Adipocyte (in vitro differentiated cells): ENCODE data around the gene CERS5.
A peak's percentile ranks its signal among the peaks of the same experiment; 100 is the strongest.

Experiments used
- DNase-seq: peaks from one replicate; pipeline ENCODE4 v3.0.0-alpha.2; 2015; ENCODE audit warnings: low read depth
- H3K27me3 ChIP-seq: replicated peaks from 2 replicates; pipeline ENCODE4 v1.7.0; 2013; ENCODE audit warnings: mild to moderate bottlenecking, low read length, moderate library complexity; ENCODE audit not compliant: control insufficient read depth, insufficient read depth
- H3K36me3 ChIP-seq: 2 replicates; pipeline ENCODE4 v1.7.0; 2013; ENCODE audit warnings: low read length, mild to moderate bottlenecking, moderate library complexity; ENCODE audit not compliant: control insufficient read depth, insufficient read depth, severe bottlenecking
- H3K4me1 ChIP-seq: 2 replicates; pipeline ENCODE4 v1.7.0; 2013; ENCODE audit warnings: mild to moderate bottlenecking, low read length, moderate library complexity; ENCODE audit not compliant: control insufficient read depth, insufficient read depth
- H3K4me3 ChIP-seq: 2 replicates; pipeline ENCODE4 v1.7.0; 2013; ENCODE audit warnings: mild to moderate bottlenecking, low read length, moderate library complexity
- H3K9ac ChIP-seq: 2 replicates; pipeline ENCODE4 v1.7.0; 2013; ENCODE audit warnings: mild to moderate bottlenecking, low read length, moderate library complexity
- H3K9me3 ChIP-seq: 2 replicates; pipeline ENCODE4 v1.7.0; 2013; ENCODE audit warnings: mild to moderate bottlenecking, low read length, moderate library complexity; ENCODE audit not compliant: control insufficient read depth

The CERS5 gene

DNA sequence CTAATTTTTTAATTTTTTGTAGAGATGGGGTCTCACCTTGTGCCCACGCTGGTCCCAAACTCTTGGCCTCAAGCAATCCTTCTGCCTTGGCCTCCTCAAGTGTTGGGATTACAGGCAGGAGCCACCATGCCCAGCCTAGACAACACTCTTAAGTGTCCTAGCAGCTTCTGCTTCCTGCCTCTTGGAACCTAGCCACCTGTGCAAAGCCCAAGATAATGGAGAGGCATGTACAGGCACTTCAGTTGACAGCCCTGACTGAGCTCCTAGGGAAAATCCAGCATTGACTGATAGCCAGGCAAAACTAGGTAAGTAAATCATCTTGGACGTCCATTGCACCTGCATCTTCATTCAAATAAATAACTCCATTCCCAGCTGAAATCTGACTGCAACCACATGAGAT, 39.6 kb downstream of the CERS5 start:
- Histone ChIP-seq H3K9me3 (no peaks in the 10 kb centered on the region), H3K4me1 (peaks cover 11% of the 10 kb centered on the region), H3K4me3 (no peak overlapping the region), H3K36me3 (peaks cover 40% of the 10 kb centered on the region), H3K27me3 (no peaks in the 10 kb centered on the region), H3K9ac (no peak overlapping the region)
- DNase-seq, result no peak

GRCh38 chr12:50123203-50123602, 44.0 kb downstream of the CERS5 start:
- Histone ChIP-seq H3K36me3 (peaks cover 53% of the 10 kb centered on the region), H3K9ac (no peak overlapping the region), H3K4me3 (no peak overlapping the region), H3K27me3 (no peaks in the 10 kb centered on the region), H3K4me1 (no peaks in the 10 kb centered on the region), H3K9me3 (no peaks in the 10 kb centered on the region)
- no peak for DNase-seq

GRCh38 chr12:50121641-50122040, 45.5 kb downstream of the CERS5 start:
- Histone ChIP-seq H3K9me3 (no peaks in the 10 kb centered on the region), H3K27me3 (no peaks in the 10 kb centered on the region), H3K9ac (no peak overlapping the region), H3K4me1 (peaks cover 2% of the 10 kb centered on the region), H3K4me3 (no peak overlapping the region), H3K36me3 (peaks cover 50% of the 10 kb centered on the region)
- DNase-seq, result no peak

DNA sequence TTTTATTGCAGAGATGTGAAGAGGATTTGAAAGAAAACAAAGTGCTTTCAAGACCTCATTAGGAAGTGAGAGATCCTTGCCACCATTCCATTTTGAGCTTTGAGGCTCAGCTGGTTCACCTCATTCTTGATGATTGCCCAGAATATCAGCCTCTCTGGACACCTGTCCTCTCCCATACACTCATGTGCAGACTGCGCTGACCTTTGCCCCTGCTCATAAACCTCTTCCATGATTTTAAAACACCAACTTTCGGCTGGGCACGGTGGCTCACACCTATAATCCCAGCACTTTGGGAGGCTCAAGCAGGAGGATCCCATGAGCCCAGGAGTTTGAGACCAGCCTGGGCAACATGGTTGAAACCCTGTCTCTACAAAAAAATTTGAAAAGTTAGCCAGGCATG, 46.2 kb downstream of the CERS5 start:
- Histone ChIP-seq H3K9ac (no peak overlapping the region), H3K4me3 (no peak overlapping the region), H3K4me1 (peaks cover 4% of the 10 kb centered on the region), H3K9me3 (no peaks in the 10 kb centered on the region), H3K27me3 (no peaks in the 10 kb centered on the region), H3K36me3 (peaks cover 55% of the 10 kb centered on the region)
- no peak for DNase-seq

GRCh38 chr12:50120521-50120920, 46.6 kb downstream of the CERS5 start:
- H3K4me3 ChIP-seq, result no peak overlapping the region
- peaks cover 59% of the 10 kb centered on the region for H3K36me3 ChIP-seq
- DNase-seq, result no peak

DNA sequence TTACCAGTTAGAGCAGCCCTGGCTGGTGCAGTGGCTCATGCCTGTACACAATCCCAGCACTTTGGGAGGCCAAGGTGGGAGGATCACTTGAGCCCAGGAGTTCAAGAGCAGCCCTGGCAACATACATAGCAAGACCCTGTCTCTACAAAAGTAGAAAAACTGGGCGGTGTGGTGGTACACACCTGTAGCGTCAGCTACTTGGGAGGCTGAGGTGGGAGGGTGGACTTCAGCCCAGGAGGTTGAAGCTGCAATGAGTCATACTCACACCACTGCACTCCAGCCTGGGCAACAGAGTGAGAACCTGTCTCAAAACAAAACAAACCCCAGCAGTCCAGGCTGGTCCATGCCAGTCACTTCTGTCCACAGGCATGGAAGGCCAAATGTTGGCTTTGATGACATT, 47.8 kb downstream of the CERS5 start:
- Histone ChIP-seq H3K4me3 (no peak overlapping the region), H3K4me1 (peaks cover 4% of the 10 kb centered on the region), H3K36me3 (peaks cover 60% of the 10 kb centered on the region), H3K9me3 (no peaks in the 10 kb centered on the region), H3K27me3 (no peaks in the 10 kb centered on the region), H3K9ac (no peak overlapping the region)
- DNase-seq, result no peak

More at GRCh38 chr12:50120521-50120920, 46.6 kb downstream of the CERS5 start:
- H3K9me3 ChIP-seq, result no peaks in the 10 kb centered on the region
- peaks cover 4% of the 10 kb centered on the region for H3K4me1 ChIP-seq
- no peak overlapping the region for H3K9ac ChIP-seq
- no peaks in the 10 kb centered on the region for H3K27me3 ChIP-seq

DNA sequence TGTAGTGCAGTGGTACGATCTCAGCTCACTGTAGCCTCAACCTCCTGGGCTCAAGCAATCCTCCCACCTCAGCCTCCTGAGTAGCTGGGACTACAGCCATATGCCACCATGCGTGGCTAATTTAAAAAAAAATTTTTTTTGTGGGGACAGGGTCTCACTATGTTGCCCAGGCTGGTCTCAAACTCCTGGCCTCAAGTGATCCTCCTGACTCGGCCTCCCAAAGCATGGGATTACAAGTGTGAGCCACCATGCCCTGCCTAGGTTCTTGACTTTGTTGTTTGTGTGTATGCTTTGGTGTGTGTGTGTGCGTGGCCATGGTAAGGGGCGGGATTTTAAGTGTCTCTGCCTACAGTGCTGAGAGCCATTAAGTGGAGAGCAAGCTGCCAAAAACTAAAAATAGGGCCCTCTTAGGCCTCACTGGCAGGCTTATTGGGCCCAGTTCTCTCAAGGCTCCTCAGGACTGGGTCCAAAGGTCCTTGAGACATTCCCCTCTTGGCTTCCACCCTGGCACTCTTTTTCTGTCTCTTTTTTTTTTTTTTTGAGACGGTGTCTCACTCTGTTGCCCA, 50.0 kb downstream of the CERS5 start:
- Histone ChIP-seq H3K4me3 (no peak overlapping the region), H3K9me3 (no peaks in the 10 kb centered on the region), H3K36me3 (peaks cover 47% of the 10 kb centered on the region), H3K4me1 (peaks cover 9% of the 10 kb centered on the region), H3K27me3 (no peaks in the 10 kb centered on the region), H3K9ac (no peak overlapping the region)
- DNase-seq, result no peak

GRCh38 chr12:50112456-50113218, 54.5 kb downstream of the CERS5 start:
- no peaks in the 10 kb centered on the region for H3K9me3 ChIP-seq
- H3K4me3 ChIP-seq, result peak overlapping the region; percentile 85
- H3K27me3 ChIP-seq, result no peaks in the 10 kb centered on the region
- DNase-seq, result no peak
- H3K36me3 ChIP-seq, result peaks cover 24% of the 10 kb centered on the region
- peak overlapping the region; percentile 89 for H3K9ac ChIP-seq
- peaks cover 40% of the 10 kb centered on the region for H3K4me1 ChIP-seq

- Histone ChIP-seq H3K36me3 (peaks cover 32% of the 10 kb centered on the region), H3K4me1 (peaks cover 44% of the 10 kb centered on the region), H3K9me3 (no peaks in the 10 kb centered on the region), H3K4me3 (peak within 1 kb of the TSS; percentile 85), H3K9ac (peak within 1 kb of the TSS; percentile 89), H3K27me3 (no peaks in the 10 kb centered on the region)
- peak; percentile 100 for DNase-seq
These were observed 55.3 kb downstream of the CERS5 start, which contains the start of gene COX14 for GRCh38 chr12:50111693-50112455. COX14 (plus strand) TSS chr12:50112236; CDS start chr12:50120044, 7,808 bp downstream.

- Histone ChIP-seq H3K4me3 (peak overlapping the region; percentile 52), H3K36me3 (peaks cover 29% of the 10 kb centered on the region), H3K4me1 (peaks cover 40% of the 10 kb centered on the region), H3K9me3 (no peaks in the 10 kb centered on the region), H3K9ac (peak overlapping the region; percentile 85), H3K27me3 (no peaks in the 10 kb centered on the region)
- DNase-seq, result no peak
These were observed 55.8 kb downstream of the CERS5 start for GRCh38 chr12:50111395-50111692.

- peak overlapping the region; percentile 85 for H3K9ac ChIP-seq
- H3K36me3 ChIP-seq, result peaks cover 27% of the 10 kb centered on the region
- H3K9me3 ChIP-seq, result no peaks in the 10 kb centered on the region
- H3K4me3 ChIP-seq, result peak overlapping the region; percentile 52
- DNase-seq, result peak; percentile 25
- peaks cover 40% of the 10 kb centered on the region for H3K4me1 ChIP-seq
- H3K27me3 ChIP-seq, result no peaks in the 10 kb centered on the region
These were observed 56.3 kb downstream of the CERS5 start for GRCh38 chr12:50110762-50111351.
